AG09309 (cell line): Measurements from ENCODE around the gene GRB7.
"Not testable (repeated sequence)": the region's sequence is repeated elsewhere in the genome, so short reads cannot be mapped to it uniquely, and the experiment has no call there.

Experiments used
- DNase-seq: peaks from one replicate; pipeline ENCODE4 v3.0.0-alpha.2; 2010; ENCODE audit warnings: low read depth
- H3K4me3 ChIP-seq: 2 replicates; pipeline ENCODE4 v1.5.1; 2011; ENCODE audit warnings: mild to moderate bottlenecking, low read depth, low read length, moderate library complexity; ENCODE audit not compliant: control insufficient read depth
- CTCF ChIP-seq: IDR thresholded peaks from 2 replicates; pipeline ENCODE4 v1.5.1; 2011; ENCODE audit warnings: mild to moderate bottlenecking, low read depth, low read length, inconsistent platforms; ENCODE audit not compliant: insufficient read depth, control insufficient read depth; ENCODE audit errors: missing control alignments

GRB7 gene

GRCh38 chr17:39757176-39757662 lies 19.5 kb downstream of the GRB7 start:
- no peak for DNase-seq

GRCh38 chr17:39757931-39758873 lies 20.5 kb downstream of the GRB7 start:
- no peak for DNase-seq
- no peak for TF ChIP-seq CTCF
- H3K4me3 ChIP-seq = no peak overlapping the region

More at GRCh38 chr17:39757176-39757662, 19.5 kb downstream of the GRB7 start:
- TF ChIP-seq CTCF = no peak
- H3K4me3 ChIP-seq = no peak overlapping the region

GRCh38 chr17:39759204-39759603 lies 21.5 kb downstream of the GRB7 start:
- TF ChIP-seq CTCF = no peak

GRCh38 chr17:39761861-39762496 lies 24.2 kb downstream of the GRB7 start:
- DNase-seq = no peak
- TF ChIP-seq CTCF = no peak
- no peak overlapping the region for H3K4me3 ChIP-seq

More at GRCh38 chr17:39759204-39759603, 21.5 kb downstream of the GRB7 start:
- no peak overlapping the region for H3K4me3 ChIP-seq
- no peak for DNase-seq

GRCh38 chr17:39763051-39763820 lies 25.5 kb downstream of the GRB7 start:
- no peak overlapping the region for H3K4me3 ChIP-seq
- DNase-seq = no peak
- no peak for TF ChIP-seq CTCF

GRCh38 chr17:39764171-39764570 lies 26.4 kb downstream of the GRB7 start:
- not testable (repeated sequence) for H3K4me3 ChIP-seq, DNase-seq
